Measurements from ENCODE around the gene LRFN2. TPM values are rescaled to one million over a fixed set of nuclear protein-coding genes. Genes with fewer than 3 reads are reported as not detected.

LRFN2 gene
- polyA plus RNA-seq, 1 experiment, result not detected

DNA sequence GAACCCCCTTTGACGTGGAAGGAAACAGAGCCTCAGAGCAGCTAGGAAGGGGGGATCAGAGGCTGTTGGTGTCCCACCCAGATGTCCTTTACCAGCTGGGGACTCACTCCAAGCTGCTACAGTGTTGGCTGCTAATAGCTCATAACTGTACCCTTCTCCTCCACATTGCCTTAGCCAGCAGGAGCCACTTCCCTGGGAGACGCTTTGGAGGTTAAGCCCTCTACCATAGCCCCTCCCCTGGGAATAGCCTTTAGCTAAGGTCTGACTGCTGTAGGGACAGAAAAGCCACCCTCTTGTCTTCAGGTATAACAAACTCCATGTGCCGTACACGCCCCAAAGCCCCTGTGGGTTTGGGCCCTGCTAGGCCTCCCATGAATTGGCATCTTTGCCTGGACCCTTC, 238.6 kb downstream of the LRFN2 start:
- ChIA-PET POLR2A (no interaction called here), CTCF (no interaction called here)
- H3K4me3 ChIP-seq (ENCODE audit: low read depth, low read length), result no peak overlapping the region
- no peaks in the 10 kb centered on the region for H3K27me3 ChIP-seq (ENCODE audit: control insufficient read depth, insufficient read depth, low read length)
- no peaks in the 10 kb centered on the region for H3K9me3 ChIP-seq (ENCODE audit: control insufficient read depth, insufficient read depth, low read length)
- TF ChIP-seq, protein P1, sequence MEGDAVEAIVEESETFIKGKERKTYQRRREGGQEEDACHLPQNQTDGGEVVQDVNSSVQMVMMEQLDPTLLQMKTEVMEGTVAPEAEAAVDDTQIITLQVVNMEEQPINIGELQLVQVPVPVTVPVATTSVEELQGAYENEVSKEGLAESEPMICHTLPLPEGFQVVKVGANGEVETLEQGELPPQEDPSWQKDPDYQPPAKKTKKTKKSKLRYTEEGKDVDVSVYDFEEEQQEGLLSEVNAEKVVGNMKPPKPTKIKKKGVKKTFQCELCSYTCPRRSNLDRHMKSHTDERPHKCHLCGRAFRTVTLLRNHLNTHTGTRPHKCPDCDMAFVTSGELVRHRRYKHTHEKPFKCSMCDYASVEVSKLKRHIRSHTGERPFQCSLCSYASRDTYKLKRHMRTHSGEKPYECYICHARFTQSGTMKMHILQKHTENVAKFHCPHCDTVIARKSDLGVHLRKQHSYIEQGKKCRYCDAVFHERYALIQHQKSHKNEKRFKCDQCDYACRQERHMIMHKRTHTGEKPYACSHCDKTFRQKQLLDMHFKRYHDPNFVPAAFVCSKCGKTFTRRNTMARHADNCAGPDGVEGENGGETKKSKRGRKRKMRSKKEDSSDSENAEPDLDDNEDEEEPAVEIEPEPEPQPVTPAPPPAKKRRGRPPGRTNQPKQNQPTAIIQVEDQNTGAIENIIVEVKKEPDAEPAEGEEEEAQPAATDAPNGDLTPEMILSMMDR (IDR thresholded peaks at IDR 0.05; ENCODE audit: low read depth, low read length), result no peak
- DNase-seq (ENCODE audit: low read depth, low spot score), result no peak
- H3K27ac ChIP-seq (ENCODE audit: low read depth, low read length), result no peak overlapping the region

DNA sequence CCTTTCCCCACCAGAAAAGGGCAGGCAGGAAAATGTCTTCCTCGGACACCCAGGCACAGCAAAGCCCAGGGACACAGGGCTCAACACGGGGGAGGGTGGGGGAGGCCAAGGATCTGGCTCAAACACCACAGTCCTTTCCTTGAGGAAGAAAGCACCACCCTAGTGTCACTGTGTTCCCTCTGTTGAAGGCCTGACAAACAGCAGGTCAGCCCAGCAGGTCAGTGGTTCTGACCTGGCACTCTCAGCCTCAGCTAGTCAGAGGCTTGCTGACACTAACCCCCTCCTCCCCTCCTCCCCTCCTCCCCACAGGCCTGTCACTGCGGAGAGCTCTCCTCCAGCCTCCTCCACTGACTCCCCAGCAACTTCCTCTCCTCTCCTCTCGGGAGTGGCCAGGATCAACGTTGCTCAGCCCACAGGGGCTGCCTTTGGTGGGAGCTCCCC, 239.6 kb downstream of the LRFN2 start:
- no peak for DNase-seq (ENCODE audit: low read depth, low spot score)
- no peaks in the 10 kb centered on the region for H3K27me3 ChIP-seq (ENCODE audit: control insufficient read depth, insufficient read depth, low read length)
- no peak overlapping the region for H3K27ac ChIP-seq (ENCODE audit: low read depth, low read length)
- TF ChIP-seq, protein P1 (IDR thresholded peaks at IDR 0.05; ENCODE audit: low read depth, low read length), result no peak
- CTCF ChIA-PET, result no interaction called here
- no peak overlapping the region for H3K4me3 ChIP-seq (ENCODE audit: low read depth, low read length)
- POLR2A ChIA-PET, result no interaction called here
- H3K9me3 ChIP-seq (ENCODE audit: control insufficient read depth, insufficient read depth, low read length), result no peaks in the 10 kb centered on the region

DNA sequence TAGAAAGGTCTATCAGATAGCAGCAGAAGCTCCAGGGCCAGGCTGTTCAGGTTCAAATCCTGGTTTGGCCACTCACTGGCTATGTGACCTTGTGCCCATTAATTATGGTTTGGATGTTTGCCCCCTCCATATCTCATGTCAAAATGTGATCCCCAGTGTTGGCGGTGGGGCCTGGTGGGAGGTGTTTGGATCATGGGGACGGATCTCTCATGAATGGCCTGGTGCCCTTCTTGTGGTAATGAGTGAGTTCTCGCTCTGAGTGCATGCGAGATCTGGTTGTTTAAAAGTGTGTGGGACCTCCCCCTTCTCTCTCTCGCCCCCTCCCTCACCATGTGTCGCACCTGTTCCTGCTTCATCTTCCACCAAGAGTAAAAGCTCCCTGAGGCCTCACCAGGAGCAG, 240.9 kb downstream of the LRFN2 start:
- ChIA-PET POLR2A (no interaction called here), CTCF (no interaction called here)
- Histone ChIP-seq H3K27ac (ENCODE audit: low read depth, low read length) (no peak overlapping the region), H3K27me3 (ENCODE audit: control insufficient read depth, insufficient read depth, low read length) (no peaks in the 10 kb centered on the region), H3K9me3 (ENCODE audit: control insufficient read depth, insufficient read depth, low read length) (no peaks in the 10 kb centered on the region), H3K4me3 (ENCODE audit: low read depth, low read length) (no peak overlapping the region)
- TF ChIP-seq, protein P1 (IDR thresholded peaks at IDR 0.05; ENCODE audit: low read depth, low read length), result no peak
- DNase-seq (ENCODE audit: low read depth, low spot score), result no peak

DNA sequence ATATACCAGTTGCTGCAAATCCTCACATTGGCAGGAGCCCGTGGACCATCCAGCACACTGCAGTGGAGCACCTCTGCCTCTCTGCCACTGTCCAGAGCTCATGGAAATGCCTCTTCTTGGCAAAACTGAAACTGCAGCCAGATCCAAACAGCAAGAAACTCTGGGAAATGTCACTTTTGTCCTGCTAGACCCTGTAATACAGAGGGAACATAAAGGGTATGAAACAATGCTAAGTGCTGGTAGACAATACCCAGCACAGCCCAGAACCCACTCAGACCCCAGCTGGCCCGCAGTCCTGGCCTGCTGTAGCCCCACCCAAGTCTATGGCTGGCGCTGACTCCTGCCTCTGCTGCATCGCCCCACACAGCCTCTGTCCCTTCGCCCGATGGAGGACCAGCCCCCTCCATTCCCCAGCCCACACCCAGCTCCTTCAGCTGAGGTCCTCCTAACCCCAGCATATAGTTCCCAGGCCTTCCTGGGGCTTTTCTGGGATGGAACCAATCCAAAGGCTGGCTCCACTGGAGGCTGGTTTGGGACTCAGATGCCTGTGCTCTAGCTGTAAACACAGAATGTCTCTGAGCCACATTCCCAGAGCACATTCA, 242.5 kb downstream of the LRFN2 start:
- Histone ChIP-seq H3K4me3 (ENCODE audit: low read depth, low read length) (no peak overlapping the region), H3K27ac (ENCODE audit: low read depth, low read length) (no peak overlapping the region), H3K9me3 (ENCODE audit: control insufficient read depth, insufficient read depth, low read length) (no peaks in the 10 kb centered on the region), H3K27me3 (ENCODE audit: control insufficient read depth, insufficient read depth, low read length) (no peaks in the 10 kb centered on the region)
- no peak for DNase-seq (ENCODE audit: low read depth, low spot score)
- POLR2A ChIA-PET, result no interaction called here
- TF ChIP-seq, protein P1 (IDR thresholded peaks at IDR 0.05; ENCODE audit: low read depth, low read length), result no peak
- CTCF ChIA-PET, result no interaction called here

DNA sequence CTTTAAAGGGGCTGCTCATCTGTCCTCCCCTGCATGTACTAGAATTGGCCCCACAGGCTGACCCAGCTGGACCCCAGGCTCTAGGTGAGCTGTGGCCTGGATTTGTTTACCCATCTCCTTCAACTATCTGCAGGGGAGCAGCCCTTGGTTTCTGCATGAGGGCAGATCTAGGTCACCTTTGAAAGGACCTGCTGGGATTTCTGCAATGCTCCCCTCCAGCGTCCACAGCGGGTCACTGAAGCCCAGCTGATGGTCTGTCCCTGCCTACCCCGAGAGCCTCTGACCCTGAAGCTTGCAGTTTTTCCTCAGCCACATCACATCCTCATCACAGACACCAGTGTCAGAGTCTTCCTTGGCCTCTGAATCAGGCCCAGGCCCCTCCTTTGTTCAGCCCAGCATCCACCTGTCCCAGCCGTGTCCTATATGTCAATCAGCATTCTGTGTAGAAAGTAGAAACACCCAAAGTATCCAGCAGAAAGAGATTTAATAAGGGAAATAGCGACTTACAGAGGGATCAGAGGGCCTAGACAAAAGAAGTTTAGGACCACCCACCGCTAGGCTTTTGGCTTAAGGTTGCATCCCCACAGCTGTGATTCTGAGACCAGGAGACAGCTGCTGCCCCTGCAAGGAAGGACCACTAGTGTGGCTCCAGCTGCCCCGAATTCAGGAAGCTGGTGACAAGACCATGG, 243.1 kb downstream of the LRFN2 start:
- POLR2A ChIA-PET, result no interaction called here
- TF ChIP-seq, protein P1 (IDR thresholded peaks at IDR 0.05; ENCODE audit: low read depth, low read length), result no peak
- H3K4me3 ChIP-seq (ENCODE audit: low read depth, low read length), result no peak overlapping the region
- no peak overlapping the region for H3K27ac ChIP-seq (ENCODE audit: low read depth, low read length)
- no peaks in the 10 kb centered on the region for H3K27me3 ChIP-seq (ENCODE audit: control insufficient read depth, insufficient read depth, low read length)
- no peak for DNase-seq (ENCODE audit: low read depth, low spot score)
- CTCF ChIA-PET, result no interaction called here
- no peaks in the 10 kb centered on the region for H3K9me3 ChIP-seq (ENCODE audit: control insufficient read depth, insufficient read depth, low read length)
